ENCODE measurements around the gene MON1A. TPM values are rescaled to one million over a fixed set of nuclear protein-coding genes. Genes with fewer than 3 reads are reported as not detected.

MON1A gene
- total RNA-seq, 1 donor from 2014 or later = 11.0 TPM

DNA sequence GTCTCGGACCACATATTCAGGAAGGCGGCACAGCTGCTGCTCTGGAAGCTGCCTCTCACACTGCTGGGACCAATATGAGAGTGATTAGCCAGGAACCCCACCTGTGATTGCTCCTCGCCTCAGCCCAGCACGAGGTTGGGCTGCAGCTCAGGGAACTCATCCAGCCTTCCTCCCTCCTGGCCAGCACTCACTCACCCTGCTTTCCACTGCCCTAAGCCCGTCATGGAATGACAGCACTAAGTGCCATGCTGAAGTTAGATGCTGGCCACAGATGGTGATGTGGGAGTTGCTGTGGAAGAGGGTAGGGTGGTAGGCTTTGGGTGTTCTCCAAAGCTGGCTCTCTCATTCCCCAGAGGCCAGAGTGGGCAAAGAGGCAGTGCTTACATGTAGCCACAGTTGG lies 33.3 kb downstream of the MON1A start:
- H3K27ac Mint-ChIP-seq (ENCODE audit: unreplicated experiment) = no peak overlapping the region
- H3K27me3 Mint-ChIP-seq (ENCODE audit: low read depth) = no peaks in the 10 kb centered on the region
- H3K4me1 Mint-ChIP-seq (ENCODE audit: low read depth) = peaks cover 6% of the 10 kb centered on the region
- no peaks in the 10 kb centered on the region for H3K9me3 Mint-ChIP-seq (ENCODE audit: low read depth)
- DNase-seq (ENCODE audit: low spot score) = no peak
- H3K4me3 Mint-ChIP-seq (ENCODE audit: unreplicated experiment) = no peak overlapping the region
- no peaks in the 10 kb centered on the region for H3K36me3 Mint-ChIP-seq (ENCODE audit: low read depth)
- TF ChIP-seq, protein P1, sequence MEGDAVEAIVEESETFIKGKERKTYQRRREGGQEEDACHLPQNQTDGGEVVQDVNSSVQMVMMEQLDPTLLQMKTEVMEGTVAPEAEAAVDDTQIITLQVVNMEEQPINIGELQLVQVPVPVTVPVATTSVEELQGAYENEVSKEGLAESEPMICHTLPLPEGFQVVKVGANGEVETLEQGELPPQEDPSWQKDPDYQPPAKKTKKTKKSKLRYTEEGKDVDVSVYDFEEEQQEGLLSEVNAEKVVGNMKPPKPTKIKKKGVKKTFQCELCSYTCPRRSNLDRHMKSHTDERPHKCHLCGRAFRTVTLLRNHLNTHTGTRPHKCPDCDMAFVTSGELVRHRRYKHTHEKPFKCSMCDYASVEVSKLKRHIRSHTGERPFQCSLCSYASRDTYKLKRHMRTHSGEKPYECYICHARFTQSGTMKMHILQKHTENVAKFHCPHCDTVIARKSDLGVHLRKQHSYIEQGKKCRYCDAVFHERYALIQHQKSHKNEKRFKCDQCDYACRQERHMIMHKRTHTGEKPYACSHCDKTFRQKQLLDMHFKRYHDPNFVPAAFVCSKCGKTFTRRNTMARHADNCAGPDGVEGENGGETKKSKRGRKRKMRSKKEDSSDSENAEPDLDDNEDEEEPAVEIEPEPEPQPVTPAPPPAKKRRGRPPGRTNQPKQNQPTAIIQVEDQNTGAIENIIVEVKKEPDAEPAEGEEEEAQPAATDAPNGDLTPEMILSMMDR (IDR thresholded peaks at IDR 0.05) = no peak

DNA sequence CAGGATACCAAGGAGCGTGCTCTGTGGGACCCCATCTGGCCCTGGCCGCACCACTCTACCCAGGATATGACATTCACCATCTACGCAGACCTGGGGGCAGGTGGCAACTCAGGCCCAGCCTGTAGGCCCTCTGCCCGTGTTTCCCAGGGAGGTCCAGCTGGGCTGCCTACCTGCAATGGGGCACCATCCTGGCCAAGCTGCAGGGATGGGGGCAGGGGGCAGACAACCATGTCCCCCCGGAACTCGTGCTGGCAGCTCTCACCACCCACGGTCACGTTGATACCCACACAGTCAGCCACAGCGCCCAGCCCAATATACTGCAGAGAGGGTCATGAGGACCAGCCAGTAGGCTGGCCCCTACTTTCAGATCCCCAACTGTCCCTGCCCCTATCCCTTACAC lies 33.8 kb downstream of the MON1A start:
- H3K27me3 Mint-ChIP-seq (ENCODE audit: low read depth) = no peaks in the 10 kb centered on the region
- TF ChIP-seq, protein P1 (IDR thresholded peaks at IDR 0.05) = no peak
- no peak for DNase-seq (ENCODE audit: low spot score)
- no peak overlapping the region for H3K27ac Mint-ChIP-seq (ENCODE audit: unreplicated experiment)
- H3K36me3 Mint-ChIP-seq (ENCODE audit: low read depth) = no peaks in the 10 kb centered on the region
- no peak overlapping the region for H3K4me3 Mint-ChIP-seq (ENCODE audit: unreplicated experiment)
- H3K9me3 Mint-ChIP-seq (ENCODE audit: low read depth) = no peaks in the 10 kb centered on the region
- peaks cover 2% of the 10 kb centered on the region for H3K4me1 Mint-ChIP-seq (ENCODE audit: low read depth)

DNA sequence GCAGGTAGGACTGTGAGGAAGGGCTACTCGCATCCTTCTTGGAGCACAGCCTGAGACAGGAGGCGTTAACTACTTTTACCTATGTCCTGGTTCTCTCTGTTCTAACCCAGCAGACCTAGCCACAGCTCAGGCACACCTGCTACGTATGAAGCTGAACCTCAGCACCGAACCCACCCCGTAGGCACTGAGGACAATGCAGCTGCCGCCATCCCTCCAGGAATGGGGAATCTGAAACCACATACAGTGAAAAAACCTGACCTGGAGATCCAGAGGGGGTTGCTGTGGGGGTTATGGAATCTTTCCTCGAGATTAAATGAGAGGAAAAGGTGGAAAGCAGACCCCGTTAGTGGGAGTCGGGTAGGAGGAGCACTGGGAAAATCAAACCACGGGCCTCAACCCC lies 40.3 kb downstream of the MON1A start:
- no peaks in the 10 kb centered on the region for H3K27me3 Mint-ChIP-seq (ENCODE audit: low read depth)
- no peak overlapping the region for H3K4me3 Mint-ChIP-seq (ENCODE audit: unreplicated experiment)
- no peaks in the 10 kb centered on the region for H3K9me3 Mint-ChIP-seq (ENCODE audit: low read depth)
- no peaks in the 10 kb centered on the region for H3K4me1 Mint-ChIP-seq (ENCODE audit: low read depth)
- TF ChIP-seq, protein P1 (IDR thresholded peaks at IDR 0.05) = no peak
- no peak overlapping the region for H3K27ac Mint-ChIP-seq (ENCODE audit: unreplicated experiment)
- no peaks in the 10 kb centered on the region for H3K36me3 Mint-ChIP-seq (ENCODE audit: low read depth)
- no peak for DNase-seq (ENCODE audit: low spot score)

DNA sequence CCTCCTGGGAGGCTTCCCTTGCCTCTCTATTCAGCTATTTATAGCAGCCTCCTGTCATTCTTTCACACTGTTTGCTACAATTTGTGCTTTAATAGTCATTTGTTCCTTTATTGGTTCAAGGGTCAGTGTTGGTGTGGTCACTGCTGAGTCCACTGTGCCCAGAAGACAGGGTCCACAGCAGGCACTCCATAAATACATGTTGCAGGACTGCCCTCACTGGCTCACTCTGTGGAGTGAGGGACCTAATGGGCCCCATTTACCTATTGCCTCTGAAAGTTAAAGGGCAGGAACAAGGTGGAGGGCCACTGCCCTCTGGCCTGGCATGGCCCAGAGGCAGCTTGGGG lies 42.7 kb downstream of the MON1A start:
- TF ChIP-seq, protein P1 (IDR thresholded peaks at IDR 0.05) = no peak
- no peak overlapping the region for H3K4me3 Mint-ChIP-seq (ENCODE audit: unreplicated experiment)
- DNase-seq (ENCODE audit: low spot score) = no peak
- H3K9me3 Mint-ChIP-seq (ENCODE audit: low read depth) = no peaks in the 10 kb centered on the region
- H3K4me1 Mint-ChIP-seq (ENCODE audit: low read depth) = no peaks in the 10 kb centered on the region
- peaks cover 11% of the 10 kb centered on the region for H3K27me3 Mint-ChIP-seq (ENCODE audit: low read depth)
- no peaks in the 10 kb centered on the region for H3K36me3 Mint-ChIP-seq (ENCODE audit: low read depth)
- no peak overlapping the region for H3K27ac Mint-ChIP-seq (ENCODE audit: unreplicated experiment)

DNA sequence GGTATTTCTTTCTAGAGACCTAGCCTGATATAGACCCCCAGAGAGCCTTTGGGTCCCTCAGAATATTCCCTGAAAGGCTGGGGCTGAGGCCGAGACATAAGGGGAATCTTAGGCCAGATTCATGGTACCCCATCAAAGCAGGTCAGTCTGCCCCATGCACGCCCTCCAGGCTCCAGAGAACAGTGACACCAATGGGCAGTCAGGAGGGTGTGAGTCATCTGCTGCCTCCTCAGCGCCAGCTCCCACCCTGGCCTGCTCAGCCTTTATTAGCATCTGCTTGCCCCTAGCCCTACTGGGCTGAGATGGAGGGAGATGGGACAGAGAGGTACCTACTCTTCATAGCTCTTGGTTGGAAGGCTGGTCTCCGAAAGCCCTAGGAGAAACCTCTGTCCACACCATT lies 45.6 kb downstream of the MON1A start:
- Mint-ChIP-seq H3K4me1 (ENCODE audit: low read depth) (no peaks in the 10 kb centered on the region), H3K9me3 (ENCODE audit: low read depth) (no peaks in the 10 kb centered on the region), H3K27ac (ENCODE audit: unreplicated experiment) (no peak overlapping the region), H3K27me3 (ENCODE audit: low read depth) (peaks cover 15% of the 10 kb centered on the region), H3K4me3 (ENCODE audit: unreplicated experiment) (no peak overlapping the region), H3K36me3 (ENCODE audit: low read depth) (no peaks in the 10 kb centered on the region)
- no peak for DNase-seq (ENCODE audit: low spot score)
- TF ChIP-seq, protein P1 (IDR thresholded peaks at IDR 0.05) = no peak

Data from chondrocyte (in vitro differentiated cells).